Measurements from ENCODE around the gene DARS1. TPM values are rescaled to one million over a fixed set of nuclear protein-coding genes. Genes with fewer than 3 reads are reported as not detected.
"Not testable (repeated sequence)": the region's sequence is repeated elsewhere in the genome, so short reads cannot be mapped to it uniquely, and the experiment has no call there.

Gene DARS1
- polyA plus RNA-seq, 1 donor, result 92.3 TPM

- DNase-seq (ENCODE audit: low read depth), result no peak
These were observed 1.0 kb downstream of the DARS1 start for GRCh38 chr2:135984199-135985017.

- DNase-seq (ENCODE audit: low read depth), result no peak
These were observed 4.9 kb downstream of the DARS1 start for GRCh38 chr2:135980434-135981079.

- DNase-seq (ENCODE audit: low read depth), result no peak
These were observed 9.7 kb downstream of the DARS1 start for GRCh38 chr2:135975702-135976101.

GRCh38 chr2:135974036-135974435 is 11.4 kb downstream of the DARS1 start:
- DNase-seq (ENCODE audit: low read depth), result no peak

- DNase-seq (ENCODE audit: low read depth), result no peak
These were observed 15.6 kb downstream of the DARS1 start for GRCh38 chr2:135969655-135970387.

- DNase-seq (ENCODE audit: low read depth), result no peak
These were observed 19.7 kb downstream of the DARS1 start for GRCh38 chr2:135965756-135966155.

DNA sequence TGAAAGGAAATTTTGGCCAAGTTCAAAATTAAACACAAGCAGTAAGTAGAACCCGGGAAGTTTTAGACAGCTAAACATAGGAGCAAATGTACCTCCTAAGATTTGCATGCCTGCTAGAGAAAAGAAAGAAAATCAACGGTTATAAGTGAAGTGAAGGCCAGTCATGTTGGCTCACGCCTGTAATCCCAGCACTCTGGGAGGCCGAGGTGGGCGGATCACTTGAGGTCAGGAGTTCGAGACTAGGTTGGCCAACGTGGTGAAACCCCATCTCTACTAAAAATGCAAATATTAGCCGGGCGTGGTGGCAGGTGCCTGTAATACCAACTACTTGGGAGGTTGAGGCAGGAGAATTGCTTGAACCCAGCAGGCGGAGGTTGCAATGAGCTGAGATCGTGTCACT is 21.0 kb downstream of the DARS1 start:
- DNase-seq (ENCODE audit: low read depth), result not testable (repeated sequence)

DNA sequence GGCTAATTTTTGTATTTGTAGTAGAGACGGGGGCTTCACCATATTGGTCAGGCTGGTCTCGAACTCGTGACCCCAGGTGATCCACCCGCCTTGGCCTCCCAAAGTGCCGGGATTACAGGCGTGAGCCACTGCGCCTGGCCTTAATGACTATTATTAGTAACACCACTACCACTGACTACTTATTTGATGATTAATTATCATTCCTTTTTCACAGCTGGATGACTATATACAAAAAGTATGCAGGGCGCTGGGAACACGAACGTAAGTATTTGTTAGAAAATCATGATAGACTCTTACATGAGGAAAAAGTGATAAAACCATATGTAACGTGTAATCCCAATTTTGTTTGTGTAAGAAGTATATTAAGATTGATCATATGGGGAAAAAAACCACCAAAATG is 21.6 kb downstream of the DARS1 start:
- no peak for DNase-seq (ENCODE audit: low read depth)

DNA sequence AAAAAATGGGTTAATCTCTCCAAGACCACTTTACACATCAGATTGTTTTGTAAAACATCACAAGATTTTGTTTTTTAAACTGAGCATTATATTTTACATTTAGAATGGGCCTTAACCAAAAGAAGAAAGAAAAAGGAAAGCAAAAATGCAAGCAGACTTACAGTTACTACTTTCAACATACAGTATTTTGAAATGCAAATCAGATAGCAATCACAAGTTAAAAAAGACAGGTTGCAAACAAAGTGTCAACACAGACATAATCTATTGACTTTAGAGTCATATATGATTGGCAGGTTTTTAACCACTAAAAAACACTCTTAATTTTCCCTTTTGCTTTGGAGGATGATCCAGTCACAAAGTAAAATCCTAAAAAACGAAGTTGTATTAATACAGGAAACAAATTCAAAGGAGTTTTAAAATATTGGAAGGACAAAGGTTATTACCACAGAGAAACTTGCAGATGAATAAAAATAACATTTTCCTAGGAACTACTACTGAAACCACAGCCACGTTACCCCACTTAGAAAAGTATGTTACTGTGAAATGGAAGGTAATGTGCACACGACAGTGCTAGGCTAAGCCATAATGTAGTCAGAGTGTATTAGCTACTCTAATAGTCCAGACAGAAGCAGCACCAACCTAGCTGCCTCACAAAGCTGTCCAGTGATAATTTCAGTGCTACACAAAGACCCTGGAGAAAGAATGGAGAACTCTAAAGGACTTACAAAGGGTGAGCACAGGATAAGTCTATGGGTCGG is 22.9 kb downstream of the DARS1 start:
- DNase-seq (ENCODE audit: low read depth), result no peak

DNA sequence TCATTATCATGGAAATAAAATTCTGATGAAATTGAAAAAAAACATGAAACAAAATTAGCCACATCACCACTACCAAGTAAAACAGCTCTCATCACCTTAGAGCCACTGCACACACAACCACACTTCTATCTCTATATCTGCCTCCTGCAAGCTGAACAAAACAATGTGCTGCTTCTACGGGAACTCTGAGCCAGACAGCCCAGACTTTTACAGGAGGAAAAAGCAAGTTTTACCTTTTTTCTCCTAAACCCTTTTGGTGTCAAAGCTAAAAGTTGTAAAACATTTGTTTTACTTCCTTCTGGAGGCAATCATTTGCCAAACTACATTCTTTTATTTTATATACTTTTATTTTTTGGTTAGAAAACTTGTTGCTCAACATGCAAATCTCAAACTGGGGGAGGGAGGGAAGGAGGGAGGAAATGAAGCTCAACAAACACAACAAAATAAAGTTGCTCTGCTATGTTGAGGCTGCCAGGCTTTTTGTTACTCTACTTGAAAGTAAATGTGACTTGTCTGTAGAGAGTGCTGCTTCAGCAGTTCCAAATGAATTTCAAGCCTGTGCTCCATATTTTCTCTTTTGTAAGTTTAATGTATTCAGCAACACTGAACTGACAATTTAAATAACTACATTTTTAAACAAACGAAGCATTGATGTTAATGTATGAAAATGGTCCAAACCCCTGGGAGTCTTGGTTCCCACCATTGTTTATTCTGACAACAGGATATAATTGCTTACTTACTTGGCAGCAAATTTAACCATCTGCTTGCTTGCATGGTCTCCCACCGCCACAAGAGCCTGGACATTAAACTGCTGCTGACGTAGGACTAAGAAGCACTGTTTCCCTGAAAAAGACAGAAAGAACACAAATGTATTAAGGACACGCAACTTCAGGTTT is 24.5 kb downstream of the DARS1 start:
- peak; percentile 24 for DNase-seq (ENCODE audit: low read depth)

GRCh38 chr2:135960150-135960549 is 25.3 kb downstream of the DARS1 start:
- DNase-seq (ENCODE audit: low read depth), result no peak

GRCh38 chr2:135958927-135959326 is 26.5 kb downstream of the DARS1 start:
- DNase-seq (ENCODE audit: low read depth), result not testable (repeated sequence)

DNA sequence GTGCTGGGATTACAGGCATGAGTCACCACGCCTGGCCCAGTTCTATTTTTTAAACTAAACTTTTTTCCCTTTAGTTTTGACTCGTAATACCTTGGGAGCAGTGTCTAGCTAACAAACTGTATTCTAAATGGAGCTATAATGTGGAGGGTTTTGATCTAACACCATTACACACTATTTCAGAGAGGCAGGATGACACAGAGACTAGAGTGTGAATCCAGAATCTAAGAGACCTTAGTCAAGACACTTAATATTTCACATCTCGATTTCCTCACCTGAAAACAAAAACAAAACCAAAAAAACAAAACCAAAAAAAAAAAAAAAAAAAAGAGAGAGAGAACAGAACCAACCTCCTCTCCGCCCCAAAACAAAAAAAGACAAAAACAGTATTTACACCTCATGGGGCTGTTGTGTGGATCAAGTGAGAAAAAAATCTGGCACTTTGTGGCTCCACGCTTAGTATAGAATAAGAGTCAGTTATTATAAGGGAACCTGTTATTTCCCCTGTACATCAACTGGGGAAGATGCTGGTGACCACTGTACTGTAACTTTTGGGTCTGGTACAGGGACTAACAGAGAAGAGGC is 31.3 kb downstream of the DARS1 start:
- DNase-seq (ENCODE audit: low read depth), result no peak

DNA sequence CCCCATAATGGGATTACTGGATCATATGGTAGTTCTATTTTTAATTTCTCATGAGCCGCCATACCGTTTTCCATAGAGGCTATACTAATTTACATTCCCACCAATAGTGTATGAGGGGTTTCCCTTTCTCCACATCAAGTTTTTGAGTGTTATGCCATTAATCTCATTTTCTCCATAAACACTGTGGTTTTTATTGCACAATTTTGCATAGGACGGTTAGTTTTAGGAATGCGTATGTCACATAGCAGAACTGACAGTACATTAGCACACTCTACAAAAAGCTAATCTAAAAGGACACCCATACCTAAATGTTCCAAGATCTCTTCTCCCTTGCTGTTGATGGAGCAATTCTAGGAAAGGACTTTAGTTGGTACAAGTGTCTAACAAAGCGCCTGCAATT is 32.5 kb downstream of the DARS1 start:
- DNase-seq (ENCODE audit: low read depth), result no peak

DNA sequence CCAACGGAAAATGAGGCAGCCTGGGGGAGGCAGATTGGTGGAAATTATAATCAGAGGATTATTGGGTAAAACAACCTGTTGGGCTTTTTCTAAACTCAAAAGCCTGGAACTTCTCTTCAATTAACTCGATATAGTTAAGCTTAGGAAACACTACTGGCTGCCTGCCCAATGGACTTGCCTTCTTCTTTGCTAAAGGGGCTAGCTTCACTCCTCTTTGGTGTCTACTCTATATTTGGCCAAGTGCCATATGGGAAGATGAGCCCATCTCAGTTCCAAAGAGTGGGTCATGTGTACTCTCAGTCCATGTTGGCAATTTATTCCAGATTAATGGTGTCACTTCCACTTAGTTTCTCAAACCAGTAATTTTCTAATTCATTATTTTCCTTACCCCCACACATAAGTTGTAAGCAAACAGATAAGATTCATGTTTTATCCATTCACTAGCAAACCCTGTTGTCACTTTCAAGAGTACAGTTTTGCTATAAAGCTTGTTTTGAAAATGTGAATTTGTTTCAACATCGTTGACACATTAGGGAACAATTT is 34.3 kb downstream of the DARS1 start:
- no peak for DNase-seq (ENCODE audit: low read depth)

DNA sequence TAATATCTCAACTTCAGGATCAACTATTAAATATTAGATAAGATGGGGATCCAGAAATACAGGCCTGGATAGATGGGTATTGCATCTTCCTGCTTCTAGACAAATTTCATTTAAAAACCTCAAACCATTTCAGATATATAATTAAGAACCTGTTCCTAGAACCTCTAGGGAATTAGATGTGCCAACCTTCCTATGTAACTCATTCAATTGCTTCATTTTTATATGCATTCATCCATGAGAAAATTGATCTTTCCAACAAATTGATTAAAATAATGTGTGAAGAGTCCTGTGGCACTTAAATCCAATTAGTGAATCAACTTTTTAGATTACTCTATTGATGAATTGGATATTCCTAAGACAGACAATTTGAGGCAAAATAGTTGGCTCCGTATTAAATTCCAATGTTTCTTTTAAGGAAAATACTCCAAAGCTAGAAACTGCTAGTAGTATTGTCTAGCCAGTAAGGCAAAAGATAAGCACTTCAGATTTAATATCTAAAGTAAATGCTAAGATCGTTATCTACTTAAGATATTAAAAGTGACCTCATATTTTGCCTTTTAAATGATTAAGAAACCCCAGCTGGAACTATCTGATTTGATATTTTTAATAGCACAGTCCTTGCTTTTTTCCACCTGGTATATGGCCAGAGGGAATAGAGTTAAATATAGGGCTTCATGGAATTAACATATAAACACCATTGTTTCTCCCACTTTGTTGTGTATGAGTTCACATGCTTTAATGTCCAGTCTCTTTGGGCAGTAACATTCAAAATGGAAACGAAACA is 35.8 kb downstream of the DARS1 start:
- DNase-seq (ENCODE audit: low read depth), result no peak

- DNase-seq (ENCODE audit: low read depth), result no peak
These were observed 36.6 kb downstream of the DARS1 start for GRCh38 chr2:135948642-135949355.

GRCh38 chr2:135948141-135948540 is 37.3 kb downstream of the DARS1 start:
- DNase-seq (ENCODE audit: low read depth), result no peak

GRCh38 chr2:135947483-135947882 is 37.9 kb downstream of the DARS1 start:
- DNase-seq (ENCODE audit: low read depth), result no peak

Data from forelimb muscle (tissue), 1 donor.